GM12891 (cell line): ENCODE data around the gene SEMA3A.

Source experiments
- POLR2A ChIP-seq: IDR thresholded peaks from 2 replicates; pipeline ENCODE4 v1.6.1; 2011; ENCODE audit warnings: low read depth, low read length, control low read depth
- POLR2AphosphoS5 ChIP-seq: IDR thresholded peaks from 2 replicates; pipeline ENCODE4 v1.6.1; 2011; ENCODE audit warnings: low read depth, low read length, control low read depth
- POU2F2 ChIP-seq: IDR thresholded peaks from 2 replicates; pipeline ENCODE4 v1.6.1; 2011; ENCODE audit warnings: low read depth, mild to moderate bottlenecking, control low read depth, low read length, moderate library complexity
- SPI1 ChIP-seq: IDR thresholded peaks from 2 replicates; pipeline ENCODE4 v1.6.1; 2011; ENCODE audit warnings: low read depth, low read length, control low read depth

GRCh38 chr7:84060000-84060399 is 134.6 kb downstream of the SEMA3A start:
- TF ChIP-seq POU2F2 (no peak), SPI1 (no peak), POLR2AphosphoS5 (no peak), POLR2A (no peak)
